ENCODE results near the gene DOK5.

DOK5 gene

DNA sequence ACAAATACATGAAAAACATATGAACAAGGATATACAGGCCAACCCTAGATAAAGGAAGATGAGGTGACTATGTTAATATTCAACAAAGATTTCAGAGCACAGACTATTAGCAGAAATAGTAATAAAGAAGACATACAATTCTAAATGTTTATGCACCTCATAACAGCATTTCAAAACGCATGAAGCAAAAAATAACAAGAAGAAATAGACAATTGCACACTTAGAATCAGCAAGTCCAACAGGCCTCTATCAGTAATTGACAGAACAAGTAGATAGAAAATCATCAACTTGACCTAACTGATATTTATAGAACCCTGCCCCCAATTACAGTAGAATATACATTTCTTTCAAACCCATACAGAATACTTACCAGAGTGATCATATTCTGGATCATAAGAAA is 11.4 kb upstream of the DOK5 start:
- no peak for DNase-seq (ENCODE audit: extremely low read depth, insufficient read length)
- Histone ChIP-seq H3K27me3 (replicated peaks; ENCODE audit: control insufficient read depth, insufficient read depth, low read length) (no peaks in the 10 kb centered on the region; the same call in 1 of the 2 replicates), H3K4me3 (replicated peaks; ENCODE audit: low read depth, low read length) (no peak overlapping the region), H3K36me3 (ENCODE audit: control insufficient read depth, insufficient read depth, low read length) (no peaks in the 10 kb centered on the region)
- TF ChIP-seq, protein P1, sequence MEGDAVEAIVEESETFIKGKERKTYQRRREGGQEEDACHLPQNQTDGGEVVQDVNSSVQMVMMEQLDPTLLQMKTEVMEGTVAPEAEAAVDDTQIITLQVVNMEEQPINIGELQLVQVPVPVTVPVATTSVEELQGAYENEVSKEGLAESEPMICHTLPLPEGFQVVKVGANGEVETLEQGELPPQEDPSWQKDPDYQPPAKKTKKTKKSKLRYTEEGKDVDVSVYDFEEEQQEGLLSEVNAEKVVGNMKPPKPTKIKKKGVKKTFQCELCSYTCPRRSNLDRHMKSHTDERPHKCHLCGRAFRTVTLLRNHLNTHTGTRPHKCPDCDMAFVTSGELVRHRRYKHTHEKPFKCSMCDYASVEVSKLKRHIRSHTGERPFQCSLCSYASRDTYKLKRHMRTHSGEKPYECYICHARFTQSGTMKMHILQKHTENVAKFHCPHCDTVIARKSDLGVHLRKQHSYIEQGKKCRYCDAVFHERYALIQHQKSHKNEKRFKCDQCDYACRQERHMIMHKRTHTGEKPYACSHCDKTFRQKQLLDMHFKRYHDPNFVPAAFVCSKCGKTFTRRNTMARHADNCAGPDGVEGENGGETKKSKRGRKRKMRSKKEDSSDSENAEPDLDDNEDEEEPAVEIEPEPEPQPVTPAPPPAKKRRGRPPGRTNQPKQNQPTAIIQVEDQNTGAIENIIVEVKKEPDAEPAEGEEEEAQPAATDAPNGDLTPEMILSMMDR (IDR thresholded peaks at IDR 0.05; ENCODE audit: insufficient read depth, low read length, poor library complexity, severe bottlenecking) = no peak

DNA sequence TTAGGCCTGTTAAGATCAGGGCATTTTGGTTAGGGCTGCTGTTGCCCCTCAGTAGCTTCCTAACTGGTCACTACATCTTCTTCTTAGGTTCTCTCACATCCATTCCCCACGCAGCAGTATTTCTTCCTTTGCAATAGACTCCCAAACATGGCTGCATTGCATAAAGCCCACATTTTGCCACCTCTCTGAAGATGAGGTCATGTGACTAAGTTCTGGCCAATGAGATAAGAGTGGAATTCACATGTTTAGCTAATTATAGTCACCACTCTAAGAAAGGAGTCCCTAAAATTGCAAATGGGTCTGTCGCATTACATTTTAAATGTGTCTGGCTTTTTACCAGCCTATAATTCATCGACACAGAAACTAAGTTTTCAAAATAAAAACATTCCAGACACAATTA is 9.3 kb upstream of the DOK5 start:
- DNase-seq (ENCODE audit: extremely low read depth, insufficient read length) = no peak
- TF ChIP-seq, protein P1 (IDR thresholded peaks at IDR 0.05; ENCODE audit: insufficient read depth, low read length, poor library complexity, severe bottlenecking) = no peak
- no peaks in the 10 kb centered on the region for H3K36me3 ChIP-seq (ENCODE audit: control insufficient read depth, insufficient read depth, low read length)
- no peaks in the 10 kb centered on the region; the same call in 1 of the 2 replicates for H3K27me3 ChIP-seq (replicated peaks; ENCODE audit: control insufficient read depth, insufficient read depth, low read length)
- no peak overlapping the region for H3K4me3 ChIP-seq (replicated peaks; ENCODE audit: low read depth, low read length)

DNA sequence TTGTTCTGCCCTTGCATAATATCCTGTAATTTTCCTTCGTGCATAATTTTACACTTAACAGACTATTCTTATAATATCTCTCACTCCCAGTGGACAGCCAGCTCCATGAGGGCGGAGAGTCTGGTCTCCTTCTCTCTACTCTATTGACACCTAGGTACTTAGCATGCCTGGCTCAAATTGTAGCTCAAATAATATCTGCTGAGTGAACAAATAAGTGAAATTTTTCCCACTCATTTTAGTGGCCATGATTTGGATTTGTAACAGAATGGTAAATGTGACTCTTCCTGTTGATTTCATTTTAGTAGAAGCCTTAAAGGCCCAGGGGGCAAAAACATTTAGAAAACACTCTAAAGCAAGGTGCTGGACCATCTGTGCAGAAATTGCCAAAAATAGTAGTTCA is 7.8 kb upstream of the DOK5 start:
- no peaks in the 10 kb centered on the region for H3K36me3 ChIP-seq (ENCODE audit: control insufficient read depth, insufficient read depth, low read length)
- TF ChIP-seq, protein P1 (IDR thresholded peaks at IDR 0.05; ENCODE audit: insufficient read depth, low read length, poor library complexity, severe bottlenecking) = no peak
- H3K27me3 ChIP-seq (replicated peaks; ENCODE audit: control insufficient read depth, insufficient read depth, low read length) = no peaks in the 10 kb centered on the region; the same call in 1 of the 2 replicates
- DNase-seq (ENCODE audit: extremely low read depth, insufficient read length) = no peak
- H3K4me3 ChIP-seq (replicated peaks; ENCODE audit: low read depth, low read length) = no peak overlapping the region

DNA sequence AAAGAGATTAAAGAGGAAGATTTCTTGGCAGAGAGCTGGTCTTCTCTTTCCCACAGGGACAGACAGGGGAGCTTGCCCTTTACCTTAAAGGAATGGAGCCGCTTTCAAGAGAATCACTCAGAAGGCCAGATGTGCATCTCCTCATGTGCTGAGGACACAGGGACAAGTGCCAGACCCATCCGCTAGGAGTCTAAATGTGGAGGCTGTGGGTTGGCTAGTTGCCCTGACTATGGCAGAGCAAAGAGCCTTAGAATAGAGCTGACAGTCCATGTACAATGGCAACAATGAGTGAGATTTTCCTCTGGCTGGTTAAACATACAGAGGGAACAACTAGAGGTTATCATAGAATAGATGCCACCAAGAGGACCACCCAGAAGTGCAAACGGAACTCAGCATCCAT is 7.3 kb upstream of the DOK5 start:
- Histone ChIP-seq H3K27me3 (replicated peaks; ENCODE audit: control insufficient read depth, insufficient read depth, low read length) (no peaks in the 10 kb centered on the region; the same call in 1 of the 2 replicates), H3K36me3 (ENCODE audit: control insufficient read depth, insufficient read depth, low read length) (no peaks in the 10 kb centered on the region), H3K4me3 (replicated peaks; ENCODE audit: low read depth, low read length) (no peak overlapping the region)
- no peak for DNase-seq (ENCODE audit: extremely low read depth, insufficient read length)
- TF ChIP-seq, protein P1 (IDR thresholded peaks at IDR 0.05; ENCODE audit: insufficient read depth, low read length, poor library complexity, severe bottlenecking) = no peak

DNA sequence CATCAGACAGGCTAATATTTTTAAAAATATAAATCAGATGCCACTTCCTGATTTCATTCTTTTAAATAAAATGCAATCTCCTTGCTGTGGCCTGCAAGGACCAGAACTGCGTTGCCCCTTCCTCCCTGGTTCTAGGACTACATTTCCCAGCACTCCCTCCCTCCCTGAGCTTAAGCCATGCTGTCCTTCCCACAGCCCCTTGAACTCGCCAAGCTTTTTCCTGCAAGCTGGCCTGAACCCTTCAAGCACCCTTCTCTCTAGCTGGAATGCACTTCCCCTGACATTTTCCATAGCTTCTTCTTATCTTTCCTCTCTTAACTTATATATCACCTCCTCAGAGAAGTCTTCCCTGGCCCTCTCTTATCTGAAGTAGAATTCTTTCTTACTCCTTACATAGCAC is 6.1 kb upstream of the DOK5 start:
- Histone ChIP-seq H3K36me3 (ENCODE audit: control insufficient read depth, insufficient read depth, low read length) (no peaks in the 10 kb centered on the region), H3K4me3 (replicated peaks; ENCODE audit: low read depth, low read length) (no peak overlapping the region), H3K27me3 (replicated peaks; ENCODE audit: control insufficient read depth, insufficient read depth, low read length) (no peaks in the 10 kb centered on the region; the same call in 1 of the 2 replicates)
- DNase-seq (ENCODE audit: extremely low read depth, insufficient read length) = no peak
- TF ChIP-seq, protein P1 (IDR thresholded peaks at IDR 0.05; ENCODE audit: insufficient read depth, low read length, poor library complexity, severe bottlenecking) = no peak

DNA sequence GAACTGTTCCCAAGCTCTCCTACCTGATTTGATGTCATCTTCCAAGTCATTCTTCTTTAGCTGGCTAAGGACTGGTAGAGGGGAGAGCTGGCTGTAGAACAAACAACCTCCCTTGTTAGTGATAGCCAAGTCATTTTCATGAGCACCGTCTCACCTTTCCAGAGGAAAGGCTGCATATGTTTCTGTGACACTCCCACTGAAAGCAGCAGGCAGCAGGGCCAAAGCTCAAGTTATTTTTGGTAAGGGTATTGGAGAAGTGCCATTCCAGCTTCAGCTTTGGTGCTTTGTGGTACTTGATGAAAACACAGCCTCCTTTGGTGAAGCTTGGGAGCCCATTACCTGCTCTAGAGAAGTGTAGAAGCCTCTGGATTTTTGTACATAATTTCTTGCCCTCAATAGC is 5.4 kb upstream of the DOK5 start:
- Histone ChIP-seq H3K36me3 (ENCODE audit: control insufficient read depth, insufficient read depth, low read length) (no peaks in the 10 kb centered on the region), H3K27me3 (replicated peaks; ENCODE audit: control insufficient read depth, insufficient read depth, low read length) (no peaks in the 10 kb centered on the region; the same call in 1 of the 2 replicates), H3K4me3 (replicated peaks; ENCODE audit: low read depth, low read length) (no peak overlapping the region)
- DNase-seq (ENCODE audit: extremely low read depth, insufficient read length) = no peak
- TF ChIP-seq, protein P1 (IDR thresholded peaks at IDR 0.05; ENCODE audit: insufficient read depth, low read length, poor library complexity, severe bottlenecking) = no peak
